ENCODE measurements around the gene MTA1.

The MTA1 gene

DNA sequence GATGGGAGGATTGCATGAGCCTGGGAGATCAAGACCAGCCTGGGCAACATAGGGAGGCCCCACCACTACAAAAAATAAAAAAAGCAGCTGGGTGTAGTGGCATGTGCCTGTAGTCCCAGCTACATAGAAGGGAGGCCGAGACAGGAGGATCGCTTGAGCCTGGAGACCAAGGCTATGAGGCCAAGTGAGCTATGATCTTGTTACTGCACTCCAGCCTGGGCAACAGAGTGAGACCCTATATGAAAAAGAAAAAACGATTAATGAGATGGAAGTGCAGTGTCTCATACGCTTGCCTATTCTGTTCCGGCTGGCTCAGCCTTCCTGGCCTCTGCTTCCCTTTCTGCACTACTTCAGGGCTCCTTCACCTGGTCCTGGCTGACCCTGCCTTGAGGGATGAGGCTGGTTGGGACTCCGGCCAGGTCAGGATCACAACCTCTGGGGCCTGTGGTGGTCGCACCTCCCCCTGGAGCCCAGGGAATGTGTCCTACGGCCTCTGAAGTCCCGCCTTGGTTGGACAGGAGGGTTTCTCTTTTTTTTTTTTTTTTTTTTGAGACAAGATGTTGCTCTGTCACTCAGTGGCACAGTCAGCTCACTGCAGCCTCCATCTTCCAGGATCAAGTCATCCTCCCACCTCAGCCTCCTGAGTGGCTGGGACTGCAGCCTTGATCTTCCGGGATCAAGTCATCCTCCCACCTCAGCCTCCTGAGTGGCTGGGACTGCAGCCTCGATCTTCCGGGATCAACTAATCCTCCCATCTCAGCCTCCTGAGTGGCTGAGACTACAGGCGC, 82.1 kb downstream of the MTA1 start:
- no peak for DNase-seq

DNA sequence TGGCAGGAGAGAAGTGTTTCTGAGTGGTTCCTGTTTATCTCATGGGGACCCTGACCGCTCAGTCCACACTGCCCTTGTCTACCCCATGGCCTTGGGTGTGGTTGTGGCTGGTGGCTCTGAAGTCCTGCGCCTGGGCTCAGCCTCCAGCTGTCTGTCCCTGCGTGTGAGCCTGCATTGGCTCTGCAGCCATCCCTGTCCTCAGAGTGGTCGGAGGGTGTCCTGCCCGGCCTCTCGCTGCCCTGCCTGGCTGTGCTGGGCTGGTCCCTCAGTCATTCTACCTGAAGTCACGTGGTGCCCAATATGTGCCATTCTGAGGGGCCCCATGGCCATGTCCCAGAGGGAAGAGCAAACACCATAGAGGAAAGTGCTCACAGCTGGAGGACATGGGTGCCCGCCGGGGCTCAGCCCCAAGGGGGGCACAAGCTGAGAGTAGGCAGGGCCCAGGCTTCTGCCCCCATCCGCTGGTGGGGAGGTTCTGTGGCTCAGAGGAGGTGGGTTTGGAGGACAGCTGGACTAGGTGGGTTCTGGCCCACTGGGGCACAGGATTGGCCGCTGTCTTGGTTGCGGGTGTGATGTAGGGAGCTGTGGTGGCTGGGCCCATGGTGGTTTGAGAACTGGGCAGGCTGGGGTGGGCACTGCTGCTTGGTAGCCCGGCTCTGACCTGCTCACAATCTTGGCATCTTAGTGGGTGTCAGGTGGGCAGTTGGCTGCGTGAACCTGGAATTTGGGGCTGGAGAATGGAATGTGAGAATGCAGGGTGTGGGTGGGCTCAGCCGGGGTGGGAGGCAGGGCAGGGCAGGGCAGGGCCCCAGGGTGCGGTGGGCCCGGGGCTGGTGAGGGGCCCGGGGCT, 83.0 kb downstream of the MTA1 start:
- no peak for DNase-seq

DNA sequence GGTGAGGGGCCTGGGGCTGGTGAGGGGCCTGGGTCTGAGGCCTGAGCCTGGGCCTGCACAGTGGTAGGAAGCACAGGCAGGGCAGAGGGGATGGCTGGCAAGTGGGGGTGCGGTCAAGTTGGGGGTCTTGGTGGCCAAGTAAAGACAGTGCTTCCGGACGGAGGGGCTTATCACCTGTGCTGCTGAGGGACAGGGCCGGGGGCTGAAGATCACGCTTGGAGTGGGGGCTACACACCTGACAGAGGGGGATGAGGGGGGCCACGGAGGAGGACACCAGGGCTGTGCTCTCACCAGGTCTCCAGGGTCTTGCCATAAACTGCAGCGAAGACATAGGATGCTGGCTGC, 83.6 kb downstream of the MTA1 start:
- DNase-seq, result no peak

DNA sequence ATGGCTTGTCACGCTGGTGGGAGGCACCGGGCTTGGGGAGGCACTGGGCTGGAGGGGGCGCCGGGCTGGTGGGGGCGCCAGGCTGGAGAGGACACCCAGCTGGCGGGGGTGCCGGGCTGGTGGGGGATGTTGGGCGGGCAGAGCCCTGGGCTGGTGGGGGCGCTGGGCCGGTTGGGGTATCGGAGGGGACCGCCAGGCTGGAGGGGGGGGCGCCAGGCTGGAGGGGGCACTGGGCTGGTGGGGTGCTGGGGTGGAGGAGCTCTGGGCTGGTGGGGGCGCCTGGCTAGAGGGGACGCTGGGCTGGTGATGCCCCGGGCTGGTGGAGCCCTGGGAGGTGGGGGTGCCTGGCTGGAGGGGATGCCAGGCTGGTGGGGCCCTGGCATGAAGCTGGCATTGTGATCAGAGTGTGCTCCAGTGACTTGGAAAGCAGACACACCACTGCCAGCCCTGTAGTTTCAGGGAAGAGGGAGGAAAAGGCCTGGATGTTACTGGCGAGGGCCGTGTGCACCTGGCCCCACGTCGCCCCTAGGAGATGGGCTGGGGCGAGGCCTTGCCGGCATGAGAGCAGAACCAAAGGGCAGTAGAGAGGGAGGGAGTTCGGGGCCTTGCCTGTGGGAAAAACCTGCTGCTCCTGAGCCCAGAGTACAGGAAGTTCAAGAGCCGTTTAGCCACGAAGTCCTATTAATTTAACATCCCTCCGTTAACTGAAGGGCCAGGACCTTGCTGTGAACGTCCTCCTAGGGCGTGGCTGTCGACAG, 84.5 kb downstream of the MTA1 start:
- no peak for DNase-seq

DNA sequence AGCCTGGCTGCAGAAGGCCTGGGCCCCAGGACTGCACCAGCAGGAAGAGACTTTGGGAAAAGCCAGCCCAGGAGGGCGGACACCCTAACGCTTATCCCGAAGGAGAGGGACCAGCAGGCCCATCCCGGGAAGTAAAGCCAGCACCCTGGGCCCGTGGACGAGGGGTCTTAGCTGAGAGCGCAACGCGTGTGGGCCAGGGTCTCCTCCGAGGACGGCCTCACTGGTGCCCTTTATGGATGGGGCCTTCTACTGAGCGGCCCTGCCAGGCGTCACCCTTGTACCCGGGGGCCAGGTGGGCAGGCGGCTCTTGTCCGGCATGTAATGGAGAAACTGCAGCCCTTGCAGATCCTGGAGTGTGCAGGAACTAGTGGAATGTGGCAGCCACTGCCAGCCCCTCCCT, 85.5 kb downstream of the MTA1 start:
- no peak for DNase-seq

DNA sequence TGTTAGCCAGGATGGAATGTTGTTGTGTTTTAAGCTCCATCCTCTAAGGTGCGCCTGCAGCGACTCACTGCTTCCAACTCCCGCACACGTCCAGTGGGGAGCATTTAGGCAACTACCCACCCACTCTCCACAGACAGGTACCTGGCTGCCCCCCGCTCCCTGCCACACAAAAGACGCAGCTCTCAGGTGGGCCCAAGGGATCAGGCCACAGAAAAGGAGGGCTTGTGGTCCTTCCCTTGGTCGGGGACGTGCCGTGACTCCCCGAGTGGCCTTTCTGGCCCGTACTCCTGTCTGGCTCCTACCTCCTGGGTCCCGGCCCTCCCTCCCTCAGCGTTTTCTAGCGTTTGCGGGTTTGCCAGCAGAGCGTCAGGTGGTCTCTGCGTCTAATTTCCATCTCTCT, 87.6 kb downstream of the MTA1 start:
- no peak for DNase-seq

DNA sequence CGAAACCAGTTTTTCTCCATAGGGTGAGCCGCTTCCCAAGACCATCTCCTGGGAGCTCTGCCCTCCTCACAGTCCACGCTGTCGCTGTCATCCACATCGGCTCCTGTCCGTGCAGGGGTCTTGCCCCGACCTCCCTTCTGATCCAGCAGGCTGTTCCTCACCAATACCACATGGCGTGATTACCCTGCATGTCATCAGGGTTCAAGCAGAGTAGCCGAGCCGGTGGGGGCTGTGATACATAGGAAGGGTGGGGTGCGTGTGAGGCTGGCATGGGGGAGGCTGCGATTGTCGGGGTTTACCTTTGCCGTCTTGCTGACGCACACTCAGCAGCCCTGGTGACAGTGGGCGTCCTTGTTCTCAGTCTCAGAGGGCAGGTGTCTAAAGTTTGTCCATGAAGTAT, 88.4 kb downstream of the MTA1 start:
- DNase-seq, result no peak

DNA sequence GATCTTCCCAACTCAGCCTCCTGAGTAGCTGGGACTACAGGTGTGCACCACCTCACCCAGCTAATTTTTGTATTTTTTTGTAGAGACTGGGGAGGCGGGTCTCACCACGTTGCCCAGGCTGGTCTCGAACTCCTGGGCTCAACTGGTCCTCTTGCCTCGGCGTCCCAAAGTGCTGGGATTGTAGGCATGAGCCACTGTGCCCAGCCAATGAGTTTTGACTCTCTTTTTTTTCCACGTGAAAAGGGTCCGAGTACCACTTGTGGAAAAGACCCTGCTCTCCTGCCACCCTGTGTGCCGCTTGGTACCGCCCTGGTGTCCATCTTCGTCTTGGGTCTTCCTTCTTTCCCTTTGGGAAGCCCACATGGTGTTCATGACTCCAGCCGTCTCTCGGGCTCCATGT, 89.0 kb downstream of the MTA1 start:
- DNase-seq, result no peak

DNA sequence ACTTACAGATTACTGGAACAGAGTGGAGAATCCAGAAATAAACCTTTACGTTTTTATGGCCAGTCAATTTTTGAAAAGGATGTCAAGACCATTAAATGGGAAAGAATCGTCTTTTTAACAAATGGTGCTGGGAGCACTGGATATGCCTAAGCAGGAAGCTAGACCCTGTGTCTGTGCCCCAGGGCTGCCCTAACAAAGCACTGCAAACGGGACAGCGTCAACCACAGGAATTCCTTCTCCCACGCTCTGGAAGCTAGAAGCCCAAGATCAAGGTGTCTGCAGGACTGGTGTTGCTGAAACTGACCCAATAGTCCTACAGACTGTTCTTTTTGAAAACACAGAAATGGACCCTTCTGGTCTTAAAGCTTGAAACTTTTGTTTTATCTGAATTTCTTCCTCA, 97.5 kb downstream of the MTA1 start:
- no peak for DNase-seq

DNA sequence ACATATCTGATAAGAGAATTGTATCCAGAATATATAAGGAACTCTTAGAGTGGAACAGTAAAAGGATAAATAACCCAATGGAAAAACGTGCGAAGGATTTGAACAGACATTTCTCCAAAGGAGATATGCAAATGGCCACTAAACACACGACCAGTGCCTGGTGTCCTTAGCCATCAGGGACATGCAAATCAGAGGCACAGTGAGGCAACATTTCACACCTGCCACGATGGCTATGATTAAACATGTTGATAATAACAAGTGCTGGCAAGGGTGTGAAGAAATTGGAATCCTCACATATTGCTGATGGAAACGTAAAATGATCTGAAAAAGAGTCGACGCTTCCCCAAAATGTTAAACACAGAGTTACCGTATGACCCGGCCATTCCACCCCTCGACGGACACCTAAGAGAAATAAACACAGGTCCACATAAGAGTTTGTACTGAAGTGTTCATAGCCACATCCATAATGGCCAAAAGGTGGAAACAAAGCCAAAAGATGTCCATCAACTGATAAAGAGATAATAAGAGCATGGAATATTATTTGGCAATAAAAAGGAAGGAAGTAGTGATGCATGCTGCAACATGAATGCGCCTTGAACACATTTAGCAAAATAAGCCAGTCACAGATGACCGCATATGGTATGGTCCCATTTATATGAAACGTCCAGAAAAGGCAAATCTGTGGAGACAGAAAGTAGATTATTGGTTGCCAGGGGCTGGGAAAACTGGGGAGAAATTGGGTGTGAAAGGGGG, 100.5 kb downstream of the MTA1 start:
- DNase-seq, result no peak

All from SW 1271 (cell line).